Uterus (tissue), 2 donors: Measurements from ENCODE around the gene WDPCP.

Experiments used
- POLR2A ChIP-seq, 2 donors: fragments of 450-650 bp; IDR thresholded peaks; one replicate each; pipeline ENCODE4 v1.6.1; 2016; ENCODE audit warnings: antibody characterized with exemption in 2 of 2, mild to moderate bottlenecking in 1 of 2, moderate library complexity in 1 of 2
- TF ChIP-seq, protein P1 (sequence below), 4 experiments: fragments of 200-600 bp in 2 of 4; fragments of 450-650 bp in 2 of 4; sonication (generic) in 2 of 4; IDR thresholded peaks; one replicate each; pipeline ENCODE4 v1.5.1; 2016 to 2019; ENCODE audit warnings: antibody characterized with exemption in 4 of 4, mild to moderate bottlenecking in 2 of 4, moderate library complexity in 1 of 4

DNA sequence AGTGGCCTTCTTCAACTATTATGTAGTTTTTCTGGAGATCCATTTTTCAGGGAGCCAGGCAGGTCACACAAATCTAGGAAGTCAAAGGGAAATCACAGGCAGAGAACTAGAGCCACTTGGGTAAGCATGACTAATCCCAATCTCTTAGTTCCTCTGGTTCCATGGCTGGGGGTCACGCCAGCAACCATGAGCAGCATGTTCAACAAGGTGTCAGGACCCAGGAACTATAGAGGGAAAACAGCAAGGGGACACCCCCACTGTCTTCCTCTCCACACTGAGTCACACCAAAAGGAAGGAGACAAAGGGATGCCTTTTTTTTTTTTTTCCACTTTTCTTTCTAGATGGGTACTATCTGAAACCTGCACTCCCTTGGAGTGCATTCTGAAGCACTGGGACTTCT lies 286.8 kb downstream of the WDPCP start:
- TF ChIP-seq, protein P1, sequence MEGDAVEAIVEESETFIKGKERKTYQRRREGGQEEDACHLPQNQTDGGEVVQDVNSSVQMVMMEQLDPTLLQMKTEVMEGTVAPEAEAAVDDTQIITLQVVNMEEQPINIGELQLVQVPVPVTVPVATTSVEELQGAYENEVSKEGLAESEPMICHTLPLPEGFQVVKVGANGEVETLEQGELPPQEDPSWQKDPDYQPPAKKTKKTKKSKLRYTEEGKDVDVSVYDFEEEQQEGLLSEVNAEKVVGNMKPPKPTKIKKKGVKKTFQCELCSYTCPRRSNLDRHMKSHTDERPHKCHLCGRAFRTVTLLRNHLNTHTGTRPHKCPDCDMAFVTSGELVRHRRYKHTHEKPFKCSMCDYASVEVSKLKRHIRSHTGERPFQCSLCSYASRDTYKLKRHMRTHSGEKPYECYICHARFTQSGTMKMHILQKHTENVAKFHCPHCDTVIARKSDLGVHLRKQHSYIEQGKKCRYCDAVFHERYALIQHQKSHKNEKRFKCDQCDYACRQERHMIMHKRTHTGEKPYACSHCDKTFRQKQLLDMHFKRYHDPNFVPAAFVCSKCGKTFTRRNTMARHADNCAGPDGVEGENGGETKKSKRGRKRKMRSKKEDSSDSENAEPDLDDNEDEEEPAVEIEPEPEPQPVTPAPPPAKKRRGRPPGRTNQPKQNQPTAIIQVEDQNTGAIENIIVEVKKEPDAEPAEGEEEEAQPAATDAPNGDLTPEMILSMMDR (IDR thresholded peaks at IDR 0.05) = no peak
- TF ChIP-seq POLR2A (IDR thresholded peaks at IDR 0.05) = no peak
